ENCODE measurements around the gene USP24.
"Not testable (repeated sequence)": the region's sequence is repeated elsewhere in the genome, so short reads cannot be mapped to it uniquely, and the experiment has no call there.

Gene USP24

DNA sequence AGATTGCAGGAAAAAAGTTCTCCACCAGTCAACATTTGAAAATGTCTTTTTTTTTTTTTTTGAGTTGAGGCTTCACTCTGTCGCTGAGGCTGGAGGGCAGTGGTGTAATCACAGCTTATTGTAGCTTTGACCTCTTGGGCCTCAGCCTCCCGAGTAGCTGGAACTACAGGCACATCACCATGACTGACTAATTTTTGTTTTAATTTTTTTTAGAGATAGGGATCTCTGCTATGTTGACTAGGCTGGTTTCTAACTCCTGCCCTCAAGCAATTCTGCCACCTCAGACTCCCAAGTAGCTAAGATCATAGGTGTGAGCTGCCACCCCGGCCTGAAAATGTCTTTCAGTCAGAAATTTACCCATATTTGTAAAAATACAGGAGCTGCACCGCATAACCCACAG, 30.6 kb upstream of the USP24 start:
- H3K9me3 ChIP-seq (ENCODE audit: control insufficient read depth, low read length): no peaks in the 10 kb centered on the region
- H3K36me3 ChIP-seq (ENCODE audit: control insufficient read depth, insufficient read depth, low read length): no peaks in the 10 kb centered on the region
- H3K27me3 ChIP-seq (ENCODE audit: control insufficient read depth, insufficient read depth, low read length): no peaks in the 10 kb centered on the region
- no peak overlapping the region for H3K4me3 ChIP-seq (ENCODE audit: low read length)
- H3K4me1 ChIP-seq (ENCODE audit: control insufficient read depth, insufficient read depth, low read length): peaks cover 6% of the 10 kb centered on the region
- H3K9ac ChIP-seq (ENCODE audit: low read length): no peak overlapping the region

DNA sequence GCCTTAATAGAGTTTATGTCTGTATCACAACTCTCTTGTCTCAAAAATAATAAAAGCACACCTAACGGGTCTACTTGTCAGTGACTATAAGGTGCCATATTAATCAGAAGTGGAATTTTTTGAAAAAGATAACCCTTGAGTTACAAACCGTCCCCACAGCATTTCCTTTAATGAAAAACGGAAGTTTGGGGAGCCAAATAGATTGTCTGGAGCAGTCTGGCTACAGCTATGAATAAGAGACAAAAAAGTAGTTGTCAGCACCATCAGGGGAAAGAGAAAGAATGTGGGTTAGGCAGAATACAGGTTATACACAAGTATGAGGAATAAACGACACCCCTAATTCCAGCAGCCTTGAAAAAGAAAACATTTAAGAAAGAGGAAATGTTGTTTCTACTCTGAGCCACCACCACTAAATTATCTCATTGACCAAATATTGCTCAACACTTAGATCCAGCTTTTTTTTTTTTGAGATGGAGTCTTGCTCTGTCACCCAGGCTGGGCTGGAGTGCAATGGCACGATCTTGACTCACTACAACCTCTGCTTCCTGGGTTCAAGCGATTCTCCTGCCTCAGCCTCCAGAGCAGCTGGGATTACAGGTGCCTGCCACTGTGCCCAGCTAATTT, 29.4 kb upstream of the USP24 start:
- Histone ChIP-seq H3K27me3 (ENCODE audit: control insufficient read depth, insufficient read depth, low read length) (no peaks in the 10 kb centered on the region), H3K4me1 (ENCODE audit: control insufficient read depth, insufficient read depth, low read length) (peaks cover 6% of the 10 kb centered on the region), H3K36me3 (ENCODE audit: control insufficient read depth, insufficient read depth, low read length) (no peaks in the 10 kb centered on the region), H3K4me3 (ENCODE audit: low read length) (no peak overlapping the region), H3K9me3 (ENCODE audit: control insufficient read depth, low read length) (no peaks in the 10 kb centered on the region), H3K9ac (ENCODE audit: low read length) (no peak overlapping the region)

DNA sequence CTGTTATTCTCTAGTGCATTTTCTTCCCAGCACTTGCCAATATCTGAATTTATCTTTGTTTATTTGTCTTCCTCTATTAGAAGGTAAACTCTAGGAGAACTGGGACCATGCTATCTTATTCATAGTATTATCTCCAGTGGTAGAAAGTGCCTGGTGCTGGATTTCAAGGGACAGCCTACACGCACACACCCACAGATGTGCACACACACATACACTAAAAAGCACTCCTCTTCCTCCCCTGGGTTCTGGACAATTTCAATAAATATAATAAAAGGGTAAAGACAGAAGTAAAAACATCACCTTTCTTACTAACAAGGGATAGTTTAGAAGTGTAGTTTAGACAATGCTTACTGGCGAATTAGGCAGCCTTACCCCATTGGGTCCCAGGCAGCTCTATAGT, 28.5 kb upstream of the USP24 start:
- Histone ChIP-seq H3K4me1 (ENCODE audit: control insufficient read depth, insufficient read depth, low read length) (peaks cover 6% of the 10 kb centered on the region), H3K36me3 (ENCODE audit: control insufficient read depth, insufficient read depth, low read length) (no peaks in the 10 kb centered on the region)

DNA sequence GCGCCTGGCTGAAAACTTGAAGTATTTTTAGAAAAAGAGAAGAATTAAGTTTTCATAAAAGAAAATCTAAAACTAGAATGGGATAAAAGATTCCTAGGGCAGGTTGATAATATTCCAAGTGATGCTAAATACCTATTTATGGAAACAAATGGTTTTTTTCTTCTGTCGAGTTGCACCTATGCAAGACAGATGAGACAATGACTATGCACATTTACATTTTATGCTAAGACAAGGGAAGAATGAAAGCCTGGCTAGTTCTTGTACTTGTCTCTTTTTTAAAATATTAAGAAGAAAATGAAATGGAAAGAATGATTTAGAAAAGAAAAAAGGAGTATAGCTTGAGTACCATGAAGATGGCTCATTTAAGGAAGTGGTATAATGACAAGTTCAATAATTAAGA, 24.4 kb upstream of the USP24 start:
- Histone ChIP-seq H3K9me3 (ENCODE audit: control insufficient read depth, low read length) (no peaks in the 10 kb centered on the region), H3K4me3 (ENCODE audit: low read length) (no peak overlapping the region), H3K4me1 (ENCODE audit: control insufficient read depth, insufficient read depth, low read length) (no peaks in the 10 kb centered on the region), H3K36me3 (ENCODE audit: control insufficient read depth, insufficient read depth, low read length) (no peaks in the 10 kb centered on the region), H3K9ac (ENCODE audit: low read length) (no peak overlapping the region), H3K27me3 (ENCODE audit: control insufficient read depth, insufficient read depth, low read length) (no peaks in the 10 kb centered on the region)

More for the DNA sequence above, 28.5 kb upstream of the USP24 start:
- H3K9ac ChIP-seq (ENCODE audit: low read length): no peak overlapping the region
- H3K9me3 ChIP-seq (ENCODE audit: control insufficient read depth, low read length): no peaks in the 10 kb centered on the region
- no peaks in the 10 kb centered on the region for H3K27me3 ChIP-seq (ENCODE audit: control insufficient read depth, insufficient read depth, low read length)
- H3K4me3 ChIP-seq (ENCODE audit: low read length): no peak overlapping the region

DNA sequence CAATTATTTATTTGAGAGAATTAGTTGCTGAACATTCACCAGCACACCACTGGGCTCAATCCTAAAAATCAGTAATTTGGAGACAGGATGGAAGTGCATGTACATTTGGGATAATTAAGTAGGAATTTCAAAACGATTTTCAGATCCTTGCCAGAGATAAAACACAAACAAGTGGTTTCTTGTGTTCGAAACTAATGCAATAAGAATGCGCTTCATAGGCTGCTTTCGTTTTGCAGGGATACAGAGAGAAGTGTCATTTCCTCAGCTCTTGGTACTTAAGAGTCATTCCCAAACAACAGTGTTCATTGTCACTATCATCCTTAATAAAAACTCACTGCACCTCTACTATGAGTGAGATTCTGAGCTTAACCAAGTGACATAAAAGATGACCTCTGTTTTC, 20.6 kb upstream of the USP24 start:
- H3K36me3 ChIP-seq (ENCODE audit: control insufficient read depth, insufficient read depth, low read length): no peaks in the 10 kb centered on the region
- no peak overlapping the region for H3K4me3 ChIP-seq (ENCODE audit: low read length)
- peaks cover 5% of the 10 kb centered on the region for H3K4me1 ChIP-seq (ENCODE audit: control insufficient read depth, insufficient read depth, low read length)
- H3K9ac ChIP-seq (ENCODE audit: low read length): no peak overlapping the region
- no peaks in the 10 kb centered on the region for H3K27me3 ChIP-seq (ENCODE audit: control insufficient read depth, insufficient read depth, low read length)
- no peaks in the 10 kb centered on the region for H3K9me3 ChIP-seq (ENCODE audit: control insufficient read depth, low read length)

DNA sequence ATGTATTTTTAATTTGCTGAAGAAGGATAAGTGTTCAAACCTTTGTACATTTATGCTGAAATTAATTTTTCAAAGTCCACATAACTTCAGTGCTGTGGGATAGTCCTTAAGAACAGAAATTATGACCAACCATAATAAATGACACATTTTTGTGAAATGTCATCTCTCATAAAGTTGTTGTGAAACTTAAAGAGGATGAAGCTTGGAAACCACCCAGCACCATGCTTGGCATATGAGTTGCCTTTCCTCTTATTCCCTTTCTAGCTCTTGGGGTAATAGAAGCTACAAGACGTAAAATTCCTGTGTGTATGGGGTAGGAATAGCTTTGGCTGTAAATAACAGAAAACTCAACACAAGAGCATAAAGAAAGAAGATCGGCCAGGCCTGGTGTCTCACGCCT, 18.9 kb upstream of the USP24 start:
- H3K9ac ChIP-seq (ENCODE audit: low read length): no peak overlapping the region
- no peaks in the 10 kb centered on the region for H3K36me3 ChIP-seq (ENCODE audit: control insufficient read depth, insufficient read depth, low read length)
- no peaks in the 10 kb centered on the region for H3K27me3 ChIP-seq (ENCODE audit: control insufficient read depth, insufficient read depth, low read length)
- no peak overlapping the region for H3K4me3 ChIP-seq (ENCODE audit: low read length)
- peaks cover 5% of the 10 kb centered on the region for H3K4me1 ChIP-seq (ENCODE audit: control insufficient read depth, insufficient read depth, low read length)
- H3K9me3 ChIP-seq (ENCODE audit: control insufficient read depth, low read length): no peaks in the 10 kb centered on the region

DNA sequence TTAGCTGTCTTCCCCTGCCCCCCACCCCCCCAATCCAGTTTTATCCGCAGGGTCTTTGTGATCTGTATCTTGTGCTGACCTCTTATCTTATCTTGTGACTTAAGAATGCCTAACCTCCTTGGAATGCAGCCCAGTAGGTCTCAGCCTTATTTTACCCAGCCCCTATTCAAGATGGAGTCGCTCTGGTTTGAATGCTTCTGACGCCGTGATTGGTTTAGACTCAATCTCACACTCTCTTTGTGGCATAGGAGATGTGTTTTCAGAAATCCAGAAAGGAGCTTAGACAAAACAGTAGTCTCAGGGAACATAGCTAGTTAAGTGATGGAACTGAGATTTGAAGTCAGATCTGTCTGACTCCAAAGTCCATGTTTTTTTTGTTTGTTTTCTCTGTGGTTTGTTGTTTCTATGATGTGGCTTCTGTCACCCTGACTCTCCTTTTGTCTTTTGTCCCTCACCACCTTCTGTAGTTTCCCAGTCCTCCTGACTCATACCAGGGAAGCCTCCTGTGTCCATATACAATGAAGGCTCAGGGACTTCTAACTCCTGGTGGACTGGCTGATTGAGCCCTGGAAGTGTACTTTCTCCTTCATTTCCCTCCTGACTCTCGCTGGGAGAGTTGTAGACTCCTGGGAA, 18.1 kb upstream of the USP24 start:
- H3K9ac ChIP-seq (ENCODE audit: low read length): no peak overlapping the region
- no peak overlapping the region for H3K4me3 ChIP-seq (ENCODE audit: low read length)
- no peaks in the 10 kb centered on the region for H3K27me3 ChIP-seq (ENCODE audit: control insufficient read depth, insufficient read depth, low read length)
- no peaks in the 10 kb centered on the region for H3K9me3 ChIP-seq (ENCODE audit: control insufficient read depth, low read length)
- no peaks in the 10 kb centered on the region for H3K36me3 ChIP-seq (ENCODE audit: control insufficient read depth, insufficient read depth, low read length)
- H3K4me1 ChIP-seq (ENCODE audit: control insufficient read depth, insufficient read depth, low read length): peaks cover 5% of the 10 kb centered on the region

DNA sequence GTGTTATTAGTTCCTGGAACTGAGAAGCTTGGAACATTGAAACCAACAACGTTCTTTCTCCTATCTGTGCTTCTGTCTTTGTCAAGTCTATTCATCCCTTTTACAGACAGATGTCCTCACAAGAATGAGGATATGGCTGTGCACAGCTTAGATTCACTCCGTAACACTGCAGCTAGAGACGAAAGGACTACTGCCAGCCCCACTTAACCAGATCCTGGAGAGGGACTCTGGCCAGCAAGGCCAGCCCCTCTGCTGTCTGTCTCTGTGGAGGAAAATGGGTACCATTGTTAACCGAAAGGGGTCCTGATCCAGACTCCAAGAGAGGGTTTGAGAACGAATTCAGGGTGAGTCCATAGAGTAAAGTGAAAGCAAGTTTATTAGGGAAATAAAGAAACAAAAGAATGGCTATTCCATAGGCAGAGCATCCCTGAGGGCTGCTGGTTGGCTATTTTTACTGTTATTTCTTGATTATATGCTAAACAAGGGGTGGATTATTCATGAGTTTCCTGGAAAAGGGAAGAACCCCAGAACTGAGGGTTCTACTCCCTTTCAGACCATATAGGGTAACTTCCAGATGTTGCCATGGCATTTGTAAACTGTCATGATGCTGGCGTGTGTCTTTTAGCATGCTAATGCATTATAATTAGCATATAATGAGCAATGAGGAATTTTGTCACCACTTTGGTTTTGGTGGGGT, 17.4 kb upstream of the USP24 start:
- no peak overlapping the region for H3K9ac ChIP-seq (ENCODE audit: low read length)

DNA sequence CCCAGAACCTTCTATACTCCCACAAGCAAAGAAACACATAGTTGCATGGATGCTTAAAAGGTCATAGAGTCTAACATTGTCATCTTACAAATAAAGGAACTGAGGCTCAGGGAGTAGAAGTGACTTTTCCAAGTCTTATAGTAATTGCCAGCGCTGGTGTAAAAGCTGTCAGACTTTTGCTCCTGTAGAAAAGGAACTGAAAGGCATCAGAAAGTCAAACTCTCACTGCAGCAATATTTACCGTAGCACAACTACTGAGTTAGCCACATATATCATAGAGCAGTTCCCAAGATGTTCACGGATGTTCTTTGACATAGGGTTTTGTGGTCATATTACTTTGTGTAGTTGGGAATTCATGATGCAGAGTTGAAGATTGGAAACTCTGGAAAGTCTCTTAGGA, 16.6 kb upstream of the USP24 start:
- Histone ChIP-seq H3K4me3 (ENCODE audit: low read length) (no peak overlapping the region), H3K36me3 (ENCODE audit: control insufficient read depth, insufficient read depth, low read length) (no peaks in the 10 kb centered on the region), H3K4me1 (ENCODE audit: control insufficient read depth, insufficient read depth, low read length) (peaks cover 5% of the 10 kb centered on the region), H3K27me3 (ENCODE audit: control insufficient read depth, insufficient read depth, low read length) (no peaks in the 10 kb centered on the region), H3K9ac (ENCODE audit: low read length) (no peak overlapping the region), H3K9me3 (ENCODE audit: control insufficient read depth, low read length) (no peaks in the 10 kb centered on the region)

More for the DNA sequence above, 17.4 kb upstream of the USP24 start:
- H3K27me3 ChIP-seq (ENCODE audit: control insufficient read depth, insufficient read depth, low read length): no peaks in the 10 kb centered on the region
- no peak overlapping the region for H3K4me3 ChIP-seq (ENCODE audit: low read length)
- no peaks in the 10 kb centered on the region for H3K36me3 ChIP-seq (ENCODE audit: control insufficient read depth, insufficient read depth, low read length)
- H3K9me3 ChIP-seq (ENCODE audit: control insufficient read depth, low read length): no peaks in the 10 kb centered on the region
- H3K4me1 ChIP-seq (ENCODE audit: control insufficient read depth, insufficient read depth, low read length): peaks cover 5% of the 10 kb centered on the region

DNA sequence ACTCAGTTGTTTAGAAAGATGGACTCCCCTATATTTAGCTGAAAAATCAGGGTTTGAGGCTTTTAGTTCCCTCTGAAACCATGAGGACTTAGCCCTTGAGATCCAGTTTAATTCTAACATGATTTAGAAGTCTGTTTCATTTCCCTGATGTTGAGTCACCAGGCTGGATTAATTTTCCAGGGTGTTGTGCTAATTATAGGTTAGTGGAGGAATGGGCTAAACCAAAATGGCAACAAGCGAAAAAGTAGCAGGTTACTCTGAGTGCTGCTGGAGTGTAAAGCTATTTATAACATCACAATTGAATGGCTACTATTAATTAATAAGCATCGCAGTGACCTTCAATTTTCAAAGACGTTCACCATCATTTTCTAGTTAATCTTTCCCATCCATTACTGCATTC, 15.5 kb upstream of the USP24 start:
- Histone ChIP-seq H3K36me3 (ENCODE audit: control insufficient read depth, insufficient read depth, low read length) (no peaks in the 10 kb centered on the region), H3K9ac (ENCODE audit: low read length) (no peak overlapping the region), H3K4me1 (ENCODE audit: control insufficient read depth, insufficient read depth, low read length) (peaks cover 5% of the 10 kb centered on the region), H3K4me3 (ENCODE audit: low read length) (no peak overlapping the region), H3K9me3 (ENCODE audit: control insufficient read depth, low read length) (no peaks in the 10 kb centered on the region), H3K27me3 (ENCODE audit: control insufficient read depth, insufficient read depth, low read length) (no peaks in the 10 kb centered on the region)

DNA sequence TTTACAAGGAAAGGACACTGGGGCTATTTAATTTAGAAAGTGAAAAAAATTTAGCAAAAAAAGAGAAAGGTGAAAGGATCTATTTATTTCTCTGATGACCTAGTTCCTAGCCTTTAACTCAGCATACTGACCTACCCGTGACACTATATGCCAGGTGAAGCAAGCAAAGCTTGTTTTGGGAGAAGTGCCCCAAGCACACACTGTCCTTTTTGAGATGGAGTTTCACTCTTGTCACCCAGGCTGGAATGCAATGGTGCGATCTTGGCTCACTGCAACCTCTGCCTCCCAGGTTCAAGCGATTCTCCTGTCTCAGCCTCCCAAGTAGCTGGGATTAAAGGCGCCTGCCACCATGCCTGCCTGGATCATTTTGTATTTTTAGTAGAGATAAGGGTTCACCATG, 14.6 kb upstream of the USP24 start:
- H3K4me3 ChIP-seq (ENCODE audit: low read length); H3K9ac ChIP-seq (ENCODE audit: low read length); H3K36me3 ChIP-seq (ENCODE audit: control insufficient read depth, insufficient read depth, low read length); H3K4me1 ChIP-seq (ENCODE audit: control insufficient read depth, insufficient read depth, low read length); H3K27me3 ChIP-seq (ENCODE audit: control insufficient read depth, insufficient read depth, low read length); H3K9me3 ChIP-seq (ENCODE audit: control insufficient read depth, low read length): not testable (repeated sequence)

DNA sequence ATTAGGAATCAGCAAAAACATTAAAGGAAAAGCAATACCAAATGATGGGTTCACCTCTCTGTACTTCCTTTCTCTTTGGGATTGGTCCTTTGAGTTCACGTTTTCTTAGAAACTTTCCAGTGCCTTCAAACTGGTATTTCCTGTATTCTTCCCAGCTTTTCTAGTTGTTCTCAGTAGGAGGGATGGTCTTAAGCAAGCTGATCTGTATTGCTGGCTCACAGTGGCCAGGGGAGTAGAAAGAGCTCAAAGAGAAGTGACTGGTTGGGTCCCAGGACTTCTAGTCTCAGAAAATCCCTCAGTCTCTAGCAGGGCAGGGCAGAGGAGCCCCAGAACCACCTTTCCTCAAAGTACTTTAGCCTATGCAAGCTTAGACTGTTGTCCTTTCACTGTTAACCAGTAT, 10.1 kb upstream of the USP24 start:
- H3K36me3 ChIP-seq (ENCODE audit: control insufficient read depth, insufficient read depth, low read length): no peaks in the 10 kb centered on the region
- H3K4me3 ChIP-seq (ENCODE audit: low read length): no peak overlapping the region
- no peaks in the 10 kb centered on the region for H3K4me1 ChIP-seq (ENCODE audit: control insufficient read depth, insufficient read depth, low read length)
- H3K27me3 ChIP-seq (ENCODE audit: control insufficient read depth, insufficient read depth, low read length): no peaks in the 10 kb centered on the region
- no peak overlapping the region for H3K9ac ChIP-seq (ENCODE audit: low read length)
- H3K9me3 ChIP-seq (ENCODE audit: control insufficient read depth, low read length): no peaks in the 10 kb centered on the region

All from mucosa of stomach (tissue), 1 donor.